Endothelial cell of umbilical vein (primary cell): ENCODE results near the gene ADIRF. TPM values are rescaled to one million over a fixed set of nuclear protein-coding genes. Genes with fewer than 3 reads are reported as not detected.

Experiments
- BruUV-seq: library from RNA; stranded (reverse); fragments of 400-500 nt; replicated peaks from 2 replicates; lab custom pipeline; 2021; lab: Mats Ljungman, UMichigan
- CTCF ChIA-PET: fragments of 300-600, 350-600 bp; sonication (Branson Sonifier 250); formaldehyde crosslinking; loops from one replicate; lab custom pipeline; 2021; ENCODE audit warnings: antibody characterized with exemption, inconsistent platforms; lab: Charles Lee
- POLR2A ChIA-PET: fragments of 300-600, 350-600 bp; sonication (Branson Sonifier 250); formaldehyde crosslinking; loops from one replicate; lab custom pipeline; 2021; ENCODE audit warnings: antibody characterized with exemption, inconsistent platforms; lab: Charles Lee
- DNase-seq: peaks from one replicate; pipeline ENCODE4 v3.0.0-alpha.2; 2011; ENCODE audit warnings: low read depth, low spot score
- FAIRE-seq: peaks from 2 replicates; lab custom pipeline; 2011; peaks lifted over from hg19 to GRCh38; lab: Jason Lieb, UNC
- H2AFZ ChIP-seq: 2 replicates; pipeline ENCODE4 v1.6.0; 2012; ENCODE audit warnings: low read depth, low read length, control low read depth, inconsistent platforms
- H3K27ac ChIP-seq: 2 replicates; pipeline ENCODE4 v1.5.1; 2011; ENCODE audit warnings: low read depth, mild to moderate bottlenecking, control low read depth, low read length, moderate library complexity; ENCODE audit not compliant: insufficient read depth
- H3K27me3 ChIP-seq, 2 experiments: 2 replicates each; pipeline versions ENCODE4 v1.6.0 to v1.6.1; 2011; ENCODE audit warnings: low read length in 2 of 2, mixed read lengths in 1 of 2; ENCODE audit not compliant: control insufficient read depth in 2 of 2, insufficient read depth in 2 of 2
- H3K36me3 ChIP-seq, 2 experiments: 2 replicates in 1 of 2; 3 replicates in 1 of 2; pipeline ENCODE4 v1.5.1; 2011; ENCODE audit warnings: low read length in 2 of 2, mild to moderate bottlenecking in 1 of 2, moderate library complexity in 1 of 2; ENCODE audit not compliant: control insufficient read depth in 2 of 2, insufficient read depth in 2 of 2; ENCODE audit errors: extremely low read depth in 1 of 2
- H3K4me1 ChIP-seq: 3 replicates; pipeline ENCODE4 v1.5.1; 2011; ENCODE audit warnings: mild to moderate bottlenecking, low read length; ENCODE audit not compliant: control insufficient read depth, insufficient read depth; ENCODE audit errors: extremely low read depth
- H3K4me2 ChIP-seq: 2 replicates; pipeline ENCODE4 v1.6.1; 2011; ENCODE audit warnings: low read length, control low read depth, mixed read lengths; ENCODE audit not compliant: insufficient read depth
- H3K4me3 ChIP-seq, 3 experiments: fragments of 200-600 bp in 1 of 3; sonication (generic), shearing (Covaris generic) in 1 of 3; replicated peaks in 1 of 3; 2 replicates each; pipeline ENCODE4 v1.5.1; 2011 to 2016; ENCODE audit warnings: control low read depth in 3 of 3, low read length in 3 of 3, mild to moderate bottlenecking in 2 of 3, inconsistent platforms in 1 of 3, low read depth in 1 of 3, moderate library complexity in 1 of 3; ENCODE audit not compliant: insufficient read depth in 1 of 3
- H3K79me2 ChIP-seq: 2 replicates; pipeline ENCODE4 v1.6.0; 2012; ENCODE audit warnings: low read length, inconsistent platforms; ENCODE audit not compliant: control insufficient read depth, insufficient read depth
- H3K9ac ChIP-seq: replicated peaks from 2 replicates; pipeline ENCODE3; 2011; ENCODE audit warnings: low read length, control low read depth; ENCODE audit not compliant: insufficient read depth; ENCODE audit errors: extremely low read depth
- H3K9me1 ChIP-seq: replicated peaks from 3 replicates; pipeline ENCODE4 v1.6.0; 2011; ENCODE audit warnings: mild to moderate bottlenecking, low read length; ENCODE audit not compliant: control insufficient read depth, insufficient read depth; ENCODE audit errors: extremely low read depth
- H3K9me3 ChIP-seq: replicated peaks from 2 replicates; pipeline ENCODE4 v1.5.1; 2012; ENCODE audit warnings: low read length, inconsistent platforms; ENCODE audit not compliant: control insufficient read depth, insufficient read depth
- H4K20me1 ChIP-seq: replicated peaks from 2 replicates; pipeline ENCODE3; 2011; ENCODE audit warnings: mild to moderate bottlenecking, low read length; ENCODE audit not compliant: control insufficient read depth, insufficient read depth; ENCODE audit errors: extremely low read depth
- CTCF ChIP-seq, 2 donors: IDR thresholded peaks; 1 replicate in 1 of 2; 2 replicates in 1 of 2; pipeline ENCODE4 v1.5.1; 2011; ENCODE audit warnings: low read length in 2 of 2, mild to moderate bottlenecking in 2 of 2, moderate library complexity in 2 of 2, control low read depth in 1 of 2, inconsistent platforms in 1 of 2, low read depth in 1 of 2; ENCODE audit not compliant: insufficient read depth in 1 of 2; ENCODE audit errors: extremely low read depth in 1 of 2
- EZH2 ChIP-seq: IDR thresholded peaks from 2 replicates; pipeline ENCODE4 v1.6.1; 2012; ENCODE audit warnings: borderline replicate concordance, low read depth, mild to moderate bottlenecking, moderate library complexity, low read length, inconsistent platforms; ENCODE audit not compliant: severe bottlenecking
- FOS ChIP-seq: IDR thresholded peaks from 2 replicates; pipeline ENCODE4 v1.6.1; 2011; ENCODE audit warnings: mild to moderate bottlenecking, low read length, moderate library complexity, borderline replicate concordance; ENCODE audit not compliant: insufficient read depth
- GATA2 ChIP-seq: IDR thresholded peaks from 2 replicates; pipeline ENCODE4 v1.7.0; 2011; ENCODE audit warnings: low read depth, mild to moderate bottlenecking, moderate library complexity, mixed read lengths, low read length; ENCODE audit not compliant: insufficient read length, insufficient read depth
- JUN ChIP-seq: IDR thresholded peaks from 2 replicates; pipeline ENCODE4 v1.6.1; 2011; ENCODE audit warnings: borderline replicate concordance, low read depth; ENCODE audit not compliant: insufficient read length, insufficient read depth
- MYC ChIP-seq: IDR thresholded peaks from one replicate; pipeline ENCODE4 v1.6.1; 2011; ENCODE audit warnings: mild to moderate bottlenecking, low read depth, low read length
- POLR2A ChIP-seq: IDR thresholded peaks from 2 replicates; pipeline ENCODE4 v1.6.1; 2012; ENCODE audit warnings: low read depth, mild to moderate bottlenecking, control low read depth, low read length
- POLR2AphosphoS5 ChIP-seq: IDR thresholded peaks from 2 replicates; pipeline ENCODE4 v1.6.1; 2012; ENCODE audit warnings: low read depth, mild to moderate bottlenecking, control low read depth, low read length, moderate library complexity; ENCODE audit not compliant: insufficient read depth
- dilution Hi-C: fragments of 300-500 bp; cut with MboI; formaldehyde crosslinking; loops from one replicate; pipeline ENCODE4 v1.15.0; 2019; ENCODE audit warnings: low sequenced_read_pairs; ENCODE audit not compliant: extremely low pct_ligation_motif_present
- intact Hi-C: fragments of 100-400 bp; cut with micrococcal nuclease; formaldehyde crosslinking; loops from one replicate; pipeline ENCODE4 v1.10.0; 2022
- polyA plus RNA-seq, 4 experiments: library from polyadenylated mRNA; depleted of rRNA in 3 of 4; stranded (reverse) in 3 of 4; unstranded in 1 of 4; fragments of >200 nt; gene quantifications; 2 replicates each; pipeline versions ENCODE4 v1.2.1 to v1.2.3, GENCODE V29; 2011 to 2012; ENCODE audit warnings: missing spikeins in 1 of 4
- total RNA-seq: library from RNA; stranded (reverse); gene quantifications from 2 replicates; pipeline ENCODE4 v1.2.3, GENCODE V29; 2021
- TF ChIP-seq, protein P1 (sequence below): IDR thresholded peaks from 2 replicates; pipeline ENCODE4 v1.6.1; 2011; ENCODE audit not compliant: insufficient read depth, insufficient read length

The ADIRF gene
- total and polyA plus RNA-seq, 2 donors (not counting 3 experiments of a cell fraction or from before 2014, with no cell fraction given): 3.7 to 4.4 TPM

DNA sequence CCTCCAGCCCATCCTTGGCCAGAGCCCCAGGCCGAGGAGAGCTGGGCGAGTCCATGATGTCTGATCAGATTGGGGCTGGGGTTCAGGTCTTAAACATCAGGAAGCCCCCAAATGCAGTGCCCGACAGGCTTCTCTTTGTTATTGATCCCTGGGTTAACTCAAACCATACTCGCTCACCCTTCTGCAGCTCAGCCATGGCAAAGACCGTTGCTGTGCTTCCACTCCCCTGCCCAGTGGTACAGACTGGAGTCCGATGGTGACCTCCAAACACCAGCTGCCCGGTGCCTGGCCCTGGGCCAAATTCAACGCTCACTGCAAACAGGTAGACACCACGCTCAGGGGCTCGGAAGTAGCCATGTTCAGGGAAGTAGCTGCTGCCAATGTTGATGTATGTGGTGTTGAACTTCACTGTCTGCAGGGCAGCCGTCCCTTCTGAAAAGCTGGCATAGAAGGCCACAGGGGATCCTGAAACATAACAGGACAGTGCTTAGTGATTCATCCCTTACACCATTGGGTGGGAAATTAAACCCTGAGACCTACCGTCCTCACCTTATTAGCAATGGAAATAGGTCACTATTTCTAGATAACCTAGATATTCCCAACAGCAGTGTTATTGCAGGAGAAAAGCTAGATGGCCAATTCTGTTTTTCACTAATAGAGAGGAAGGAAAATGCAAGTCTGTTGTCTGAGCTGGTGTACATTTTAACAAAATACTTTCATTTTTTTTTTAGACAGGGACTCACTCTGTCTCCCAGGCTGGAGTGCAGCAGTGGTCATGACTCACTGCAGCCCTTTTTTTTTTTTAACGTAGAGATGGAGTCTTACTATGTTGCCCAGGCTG, 31.4 kb upstream of the ADIRF start:
- no peak for FAIRE-seq

More for the DNA sequence above, 31.4 kb upstream of the ADIRF start:
- Histone ChIP-seq H3K27ac (no peak overlapping the region), H3K4me3 (no peak overlapping the region), H3K9me3 (no peaks in the 10 kb centered on the region), H4K20me1 (no peaks in the 10 kb centered on the region), H2AFZ (no peak overlapping the region), H3K79me2 (peaks cover 13% of the 10 kb centered on the region), H3K9me1 (no peaks in the 10 kb centered on the region), H3K4me1 (no peaks in the 10 kb centered on the region), H3K4me2 (no peak overlapping the region), H3K36me3 (peaks cover 32 to 56% of the 10 kb centered on the region in 2 experiments), H3K9ac (no peak overlapping the region), H3K27me3 (no peaks in the 10 kb centered on the region)
- TF ChIP-seq, protein P1, sequence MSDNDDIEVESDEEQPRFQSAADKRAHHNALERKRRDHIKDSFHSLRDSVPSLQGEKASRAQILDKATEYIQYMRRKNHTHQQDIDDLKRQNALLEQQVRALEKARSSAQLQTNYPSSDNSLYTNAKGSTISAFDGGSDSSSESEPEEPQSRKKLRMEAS: no peak
- no peak for TF ChIP-seq MYC
- TF ChIP-seq JUN: no peak
- no peak for TF ChIP-seq CTCF (IDR thresholded peaks at IDR 0.05; ENCODE audit: extremely low read depth in 1 of 2, insufficient read depth in 1 of 2, low read depth in 1 of 2, low read length in 2 of 2)
- TF ChIP-seq EZH2: no peak
- no peak for TF ChIP-seq POLR2A
- no peak for TF ChIP-seq POLR2AphosphoS5
- TF ChIP-seq FOS: no peak
- no peak for TF ChIP-seq GATA2
- no TSS peak for BruUV-seq
- CTCF ChIA-PET: interaction anchor here (1.4 to 12.5 kb wide), 4 partner anchors 20 to 252 kb away, joined by 3 to 325 read pairs (median 96); partner anchors contain the start of genes ADIRF, MMRN2 and SNCG
- no peak for DNase-seq
- dilution Hi-C loops (no loop called here), intact Hi-C loops (no loop called here)
- POLR2A ChIA-PET: no interaction called here
